GM18508 (cell line): ENCODE results near the gene HPS5.
A peak's percentile ranks its signal among the peaks of the same experiment; 100 is the strongest.
"Not testable (repeated sequence)": the region's sequence is repeated elsewhere in the genome, so short reads cannot be mapped to it uniquely, and the experiment has no call there.

Source experiments
- ATAC-seq: cut with Tn5 transposase; IDR thresholded peaks from one replicate; pipeline ENCODE4 v1.9.1; 2021; ENCODE audit warnings: moderate number of reproducible peaks; ENCODE audit not compliant: insufficient read depth, unreplicated experiment

HPS5 gene, protein sequence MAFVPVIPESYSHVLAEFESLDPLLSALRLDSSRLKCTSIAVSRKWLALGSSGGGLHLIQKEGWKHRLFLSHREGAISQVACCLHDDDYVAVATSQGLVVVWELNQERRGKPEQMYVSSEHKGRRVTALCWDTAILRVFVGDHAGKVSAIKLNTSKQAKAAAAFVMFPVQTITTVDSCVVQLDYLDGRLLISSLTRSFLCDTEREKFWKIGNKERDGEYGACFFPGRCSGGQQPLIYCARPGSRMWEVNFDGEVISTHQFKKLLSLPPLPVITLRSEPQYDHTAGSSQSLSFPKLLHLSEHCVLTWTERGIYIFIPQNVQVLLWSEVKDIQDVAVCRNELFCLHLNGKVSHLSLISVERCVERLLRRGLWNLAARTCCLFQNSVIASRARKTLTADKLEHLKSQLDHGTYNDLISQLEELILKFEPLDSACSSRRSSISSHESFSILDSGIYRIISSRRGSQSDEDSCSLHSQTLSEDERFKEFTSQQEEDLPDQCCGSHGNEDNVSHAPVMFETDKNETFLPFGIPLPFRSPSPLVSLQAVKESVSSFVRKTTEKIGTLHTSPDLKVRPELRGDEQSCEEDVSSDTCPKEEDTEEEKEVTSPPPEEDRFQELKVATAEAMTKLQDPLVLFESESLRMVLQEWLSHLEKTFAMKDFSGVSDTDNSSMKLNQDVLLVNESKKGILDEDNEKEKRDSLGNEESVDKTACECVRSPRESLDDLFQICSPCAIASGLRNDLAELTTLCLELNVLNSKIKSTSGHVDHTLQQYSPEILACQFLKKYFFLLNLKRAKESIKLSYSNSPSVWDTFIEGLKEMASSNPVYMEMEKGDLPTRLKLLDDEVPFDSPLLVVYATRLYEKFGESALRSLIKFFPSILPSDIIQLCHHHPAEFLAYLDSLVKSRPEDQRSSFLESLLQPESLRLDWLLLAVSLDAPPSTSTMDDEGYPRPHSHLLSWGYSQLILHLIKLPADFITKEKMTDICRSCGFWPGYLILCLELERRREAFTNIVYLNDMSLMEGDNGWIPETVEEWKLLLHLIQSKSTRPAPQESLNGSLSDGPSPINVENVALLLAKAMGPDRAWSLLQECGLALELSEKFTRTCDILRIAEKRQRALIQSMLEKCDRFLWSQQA

DNA sequence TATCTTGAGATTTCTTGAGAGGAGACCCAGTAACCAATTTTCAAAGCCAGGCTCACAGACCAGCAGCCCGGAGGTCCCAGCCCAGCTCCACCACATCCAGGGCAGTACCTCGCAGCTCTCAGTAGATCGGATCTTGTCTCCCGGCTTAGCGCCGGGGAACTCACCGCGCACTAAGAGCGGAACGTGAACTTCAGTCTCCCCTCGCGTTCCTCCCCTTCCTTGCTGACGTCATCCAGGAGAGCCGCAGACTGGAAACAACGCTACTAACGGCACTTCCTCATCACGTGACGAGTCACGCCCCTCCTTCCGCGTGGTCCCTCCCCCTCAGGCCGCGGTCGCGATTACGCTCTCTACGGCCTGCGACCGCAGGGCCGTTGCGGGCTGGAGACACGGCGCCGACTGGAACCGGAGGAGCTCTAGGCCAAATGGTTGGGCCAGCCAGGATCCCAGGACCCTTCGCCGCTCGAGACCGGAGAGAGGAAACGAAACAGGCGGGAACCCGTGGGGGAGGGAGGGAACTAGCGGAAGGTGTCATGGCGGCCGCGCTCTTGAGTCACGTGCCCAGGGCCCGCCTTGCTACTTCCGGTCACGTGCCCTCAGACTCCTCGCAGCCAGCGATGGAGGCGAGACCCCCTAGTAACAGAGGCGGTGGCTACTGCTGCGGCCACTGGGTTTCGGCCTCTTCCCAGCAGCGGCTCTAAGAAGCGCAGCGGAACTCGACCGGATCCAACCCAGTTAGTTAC, at the start of gene HPS5, which contains the start of gene GTF2H1:
Gene HPS5, minus strand, starts transcription at position 172 of the 743 bp plus-strand sequence. CDS start 4,282 bp downstream, outside the sequence.
Gene GTF2H1, plus strand, starts transcription at position 599 of the 743 bp plus-strand sequence. CDS start 10,508 bp downstream, outside the sequence.
- ATAC-seq: peak; percentile 68

DNA sequence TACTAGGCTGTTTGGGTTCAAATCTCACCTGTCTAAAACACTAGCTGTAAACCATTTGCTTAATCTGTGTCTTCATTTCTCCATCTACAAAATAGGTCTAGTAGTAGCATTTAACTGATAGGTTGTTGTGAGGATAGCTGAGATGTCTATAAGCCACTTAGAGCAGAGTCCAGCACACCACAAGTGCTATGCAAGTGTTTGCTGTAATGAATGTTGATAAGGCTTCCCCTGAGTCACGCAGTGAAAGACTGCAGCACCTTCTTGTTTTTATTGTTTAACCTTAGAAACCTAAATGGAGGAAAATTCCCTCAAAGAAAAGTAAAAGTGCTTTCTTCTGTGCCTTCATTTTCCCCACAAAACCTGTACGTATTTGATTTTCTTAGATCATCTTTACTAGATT, 49.3 kb upstream of the HPS5 start:
- ATAC-seq: no peak

DNA sequence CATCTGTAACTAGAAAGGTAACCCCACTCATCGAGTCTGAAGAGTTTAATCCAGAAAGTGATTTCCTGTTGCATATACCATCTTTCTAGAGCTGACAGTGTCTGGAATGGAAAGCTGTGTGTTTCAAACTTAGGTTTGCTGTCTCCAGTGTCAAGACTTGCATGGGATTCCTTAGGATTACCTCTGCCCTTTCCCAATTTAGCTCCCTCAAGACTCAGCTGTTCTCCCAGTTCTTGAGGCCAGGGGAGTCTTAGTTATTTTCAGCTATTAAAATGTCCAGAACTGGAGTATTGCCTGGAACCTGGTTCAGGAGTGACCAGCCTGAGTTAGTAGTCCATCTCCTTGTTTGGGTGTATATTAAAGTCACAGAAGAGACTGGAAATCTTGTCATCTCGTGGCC, 47.5 kb upstream of the HPS5 start:
- no peak for ATAC-seq

DNA sequence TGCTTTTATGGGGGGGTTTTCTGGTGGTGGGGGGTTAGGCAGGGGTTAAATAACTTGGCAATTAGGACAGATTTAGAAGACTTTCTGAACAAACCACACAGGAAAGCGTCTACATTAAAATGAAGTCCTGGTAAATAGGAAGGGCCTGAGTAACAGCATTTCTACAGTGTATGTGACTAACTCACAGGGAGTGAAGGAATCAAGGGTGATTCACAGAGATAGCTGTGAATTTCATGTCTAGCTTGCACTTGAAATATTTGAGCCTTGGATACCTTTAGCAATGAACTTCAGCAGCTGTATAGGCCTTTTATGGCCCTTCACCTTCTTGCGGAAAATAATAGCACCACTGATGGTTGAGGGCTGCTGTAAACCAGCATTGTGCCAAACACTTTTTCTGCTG, 46.3 kb upstream of the HPS5 start:
- ATAC-seq: no peak

DNA sequence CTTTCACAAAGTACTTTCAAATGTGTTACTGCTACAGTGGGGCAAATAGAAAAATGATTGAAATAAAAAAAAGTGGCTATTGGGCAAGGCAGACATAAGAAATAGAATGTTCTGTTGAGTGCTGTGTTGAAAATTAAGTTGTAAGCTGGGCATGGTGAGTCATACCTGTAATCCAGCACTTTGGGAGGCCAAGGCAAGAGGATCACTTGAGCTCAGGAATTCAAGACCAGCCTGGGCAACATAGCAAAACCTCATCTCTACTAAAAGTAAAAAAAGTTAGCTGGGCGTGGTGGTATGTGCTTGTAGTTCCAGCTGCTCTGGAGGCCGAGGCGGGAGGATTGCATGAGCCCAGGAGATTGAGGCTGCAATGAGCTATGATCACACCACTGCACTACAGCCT, 45.5 kb upstream of the HPS5 start:
- ATAC-seq: no peak

DNA sequence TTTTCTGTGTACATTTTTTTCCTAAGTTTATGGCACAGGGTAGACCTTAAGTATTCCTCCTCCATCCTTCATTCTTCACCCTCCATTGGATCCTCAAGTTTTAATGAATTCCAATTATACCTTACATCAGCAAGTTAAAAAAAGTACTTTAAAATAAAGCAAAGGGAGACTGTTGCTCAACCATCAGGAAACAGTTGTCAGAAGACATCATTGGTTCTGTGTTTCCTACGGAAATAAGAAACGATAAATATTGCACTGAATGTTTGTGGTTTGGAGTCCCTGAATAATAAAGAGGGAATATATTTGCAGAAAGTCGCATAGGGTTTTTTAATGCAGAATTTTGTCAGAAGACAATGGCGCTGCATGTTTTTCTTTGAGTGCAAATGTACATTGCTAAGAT, 44.3 kb upstream of the HPS5 start:
- ATAC-seq: no peak

DNA sequence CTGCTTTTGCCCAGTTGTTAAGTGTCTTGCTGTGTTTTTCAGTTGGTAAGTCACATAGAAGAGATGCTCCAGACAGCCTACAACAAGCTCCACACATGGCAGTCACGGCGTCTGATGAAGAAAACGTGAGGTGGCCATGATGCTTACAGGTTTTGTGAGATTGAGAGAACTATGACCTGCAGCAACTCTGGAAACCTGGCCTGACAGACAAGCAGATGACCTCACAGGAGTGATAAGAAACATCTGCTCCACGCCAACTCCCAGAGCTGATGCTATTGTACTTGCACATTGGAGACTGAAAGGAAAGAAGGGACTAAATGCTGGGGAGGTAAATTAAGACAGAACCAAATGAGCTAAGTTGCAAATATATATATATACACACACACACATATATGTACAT, 43.8 kb upstream of the HPS5 start:
- no peak for ATAC-seq

DNA sequence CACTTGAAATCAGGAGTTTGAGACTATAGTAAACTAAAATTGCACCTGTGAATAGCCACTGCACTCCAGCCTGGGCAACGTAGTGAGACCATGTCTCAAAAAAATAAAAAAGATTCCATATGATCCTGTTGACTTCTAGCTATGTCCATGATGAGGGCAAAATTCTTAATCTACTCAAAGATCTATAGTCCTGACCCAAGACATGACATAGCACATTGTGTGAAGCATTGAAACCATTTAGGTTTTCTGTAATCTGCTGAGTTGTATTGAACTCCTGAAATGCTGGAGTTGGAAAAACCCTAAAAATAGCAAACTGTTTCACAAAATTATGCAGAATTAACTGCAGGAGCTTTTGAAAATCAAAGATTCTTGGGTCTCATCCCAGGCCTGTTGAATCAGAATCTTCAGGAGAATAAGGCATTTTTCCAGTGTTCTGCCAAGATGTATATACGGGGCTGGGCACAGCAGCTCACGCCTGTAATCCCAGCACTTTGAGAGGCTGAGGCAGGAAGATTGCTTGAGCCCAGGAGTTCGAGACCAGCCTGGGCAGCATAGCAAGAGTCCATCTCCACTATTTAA, 42.6 kb upstream of the HPS5 start:
- ATAC-seq: no peak

DNA sequence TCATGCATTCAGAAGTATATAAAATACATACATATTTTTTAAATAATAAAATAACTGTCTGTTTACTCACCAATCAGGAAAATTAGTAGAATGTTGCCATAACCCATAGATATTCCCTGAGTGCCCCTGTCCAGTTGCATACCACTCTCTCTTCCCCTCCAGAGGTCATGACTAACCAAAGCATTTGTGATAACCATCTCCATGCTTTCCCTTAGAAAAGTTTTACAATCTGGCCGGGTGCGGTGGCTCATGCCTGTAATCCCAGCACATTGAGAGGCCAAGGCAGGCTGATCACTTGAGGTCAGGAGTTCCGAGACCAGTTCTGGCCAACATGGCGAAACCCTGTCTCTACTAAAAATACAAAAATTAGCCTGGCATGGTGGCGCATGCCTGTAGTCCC, 39.2 kb upstream of the HPS5 start:
- ATAC-seq: no peak

DNA sequence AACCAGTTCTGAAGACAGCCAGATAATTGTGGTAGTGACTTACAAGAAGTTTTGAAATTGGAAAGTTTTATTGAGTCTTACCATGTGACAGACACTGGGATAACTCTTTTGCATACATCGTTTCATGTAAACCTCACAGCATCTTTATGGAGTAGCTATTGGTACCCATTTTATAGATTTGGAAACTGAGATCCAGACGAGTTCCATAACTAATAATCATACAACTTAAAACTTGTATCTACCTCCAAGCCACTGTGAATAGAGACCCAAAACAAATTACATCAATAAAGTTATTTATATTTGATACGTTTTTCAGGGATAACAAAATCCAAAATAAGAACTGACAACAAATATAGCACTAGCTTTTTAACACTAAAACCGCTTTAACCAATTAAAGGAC, 36.7 kb upstream of the HPS5 start:
- ATAC-seq: no peak

DNA sequence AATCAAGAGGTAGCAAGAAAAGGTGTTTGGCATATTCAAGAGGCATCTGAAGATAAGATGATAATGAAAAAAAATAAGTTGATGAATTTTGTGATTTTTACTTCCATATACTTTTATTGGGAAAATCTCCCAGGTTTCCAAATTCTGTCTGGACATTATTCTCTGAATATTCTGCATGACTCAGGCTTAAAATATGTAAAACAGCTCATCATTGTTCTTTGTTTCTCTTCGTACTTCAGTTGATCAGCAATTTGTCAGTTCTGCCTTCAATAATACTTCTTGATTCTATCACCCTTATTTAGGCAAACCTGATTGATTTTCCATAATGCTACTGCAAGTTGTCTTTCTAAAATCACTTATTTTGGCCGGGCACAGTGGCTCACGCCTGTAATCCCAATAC, 30.6 kb upstream of the HPS5 start:
- no peak for ATAC-seq

DNA sequence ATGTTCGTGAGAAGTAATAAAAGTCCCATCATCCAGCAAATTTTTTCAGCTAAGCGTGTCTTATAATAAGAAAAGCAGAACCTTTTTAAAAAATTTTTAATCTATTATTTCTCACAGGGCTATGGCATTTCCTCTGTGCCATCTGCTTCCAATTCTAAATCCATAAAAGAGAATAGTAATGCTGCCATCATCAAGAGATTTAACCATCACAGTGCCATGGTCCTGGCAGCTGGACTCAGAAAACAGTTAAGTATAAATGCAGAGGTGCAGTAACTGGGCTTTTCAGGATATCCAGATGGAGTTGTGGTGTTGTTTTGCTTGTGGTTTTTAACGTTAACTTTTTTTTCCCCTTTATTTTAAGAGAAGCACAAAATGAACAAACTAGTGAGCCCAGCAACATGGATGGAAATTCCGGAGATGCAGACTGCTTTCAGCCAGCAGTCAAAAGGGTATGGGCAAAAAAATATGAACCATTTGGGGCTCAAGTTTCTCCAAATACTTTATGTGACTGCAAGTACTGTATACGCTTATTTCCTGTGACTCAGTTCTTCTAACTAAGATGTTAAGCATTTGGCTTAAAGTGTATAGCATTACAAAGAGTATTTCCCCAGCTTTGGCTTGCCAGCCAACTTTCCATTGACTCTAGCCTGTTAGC, 25.7 kb upstream of the HPS5 start:
- ATAC-seq: no peak

DNA sequence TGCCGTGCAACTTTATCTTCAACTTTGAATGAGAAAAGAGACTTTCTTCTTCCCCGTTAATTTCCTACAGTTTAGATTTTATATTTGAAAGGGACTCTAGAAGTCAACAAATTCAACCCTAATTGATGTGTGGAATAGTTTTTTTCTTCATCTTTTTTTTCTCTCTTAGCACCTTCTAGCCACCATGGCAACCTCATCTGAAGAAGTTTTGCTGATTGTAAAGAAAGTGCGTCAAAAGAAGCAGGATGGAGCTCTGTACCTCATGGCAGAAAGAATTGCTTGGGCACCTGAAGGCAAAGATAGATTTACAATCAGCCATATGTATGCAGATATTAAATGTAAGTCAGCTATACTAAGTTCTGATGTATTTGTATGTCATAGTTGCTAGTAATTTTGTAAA, 11.0 kb upstream of the HPS5 start:
- no peak for ATAC-seq

DNA sequence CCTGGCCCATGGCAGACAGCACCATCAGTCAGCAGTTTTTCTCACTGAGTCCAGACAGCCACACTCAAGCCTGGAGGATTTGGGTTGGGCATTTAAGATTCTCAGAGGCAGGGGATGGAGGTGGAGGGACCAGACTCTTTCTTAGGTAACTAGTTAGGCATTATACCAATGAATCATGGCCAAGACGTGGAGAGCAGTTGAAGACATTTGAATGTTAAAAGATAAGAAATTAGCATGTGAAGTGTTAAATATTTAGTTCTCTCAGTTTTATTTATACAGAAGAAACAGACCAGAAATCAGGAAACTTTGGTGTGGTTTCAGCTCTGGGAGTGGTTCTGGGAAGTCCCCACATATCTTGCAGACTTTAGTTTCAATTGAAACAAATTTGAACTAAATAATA, 10.4 kb upstream of the HPS5 start:
- no peak for ATAC-seq

DNA sequence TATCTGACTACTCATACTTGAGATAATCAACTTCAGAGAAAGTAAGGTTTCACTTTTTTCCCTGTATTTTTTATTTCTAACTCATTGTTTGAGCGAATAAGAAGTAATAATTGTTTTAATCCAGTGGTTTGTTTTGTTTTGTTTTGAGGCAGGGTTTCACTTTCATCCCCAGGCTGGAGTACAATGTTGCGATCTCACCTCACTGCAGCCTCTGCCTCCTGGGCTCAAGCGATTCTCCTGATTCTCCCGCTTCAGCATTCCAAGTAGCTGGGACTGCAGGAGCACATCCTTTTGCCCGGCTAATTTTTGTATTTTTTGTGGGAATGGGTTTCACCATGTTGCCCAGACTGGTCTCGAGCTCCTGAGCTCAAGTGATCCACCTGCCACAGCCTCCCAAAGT, 9.0 kb upstream of the HPS5 start:
- ATAC-seq: no peak

DNA sequence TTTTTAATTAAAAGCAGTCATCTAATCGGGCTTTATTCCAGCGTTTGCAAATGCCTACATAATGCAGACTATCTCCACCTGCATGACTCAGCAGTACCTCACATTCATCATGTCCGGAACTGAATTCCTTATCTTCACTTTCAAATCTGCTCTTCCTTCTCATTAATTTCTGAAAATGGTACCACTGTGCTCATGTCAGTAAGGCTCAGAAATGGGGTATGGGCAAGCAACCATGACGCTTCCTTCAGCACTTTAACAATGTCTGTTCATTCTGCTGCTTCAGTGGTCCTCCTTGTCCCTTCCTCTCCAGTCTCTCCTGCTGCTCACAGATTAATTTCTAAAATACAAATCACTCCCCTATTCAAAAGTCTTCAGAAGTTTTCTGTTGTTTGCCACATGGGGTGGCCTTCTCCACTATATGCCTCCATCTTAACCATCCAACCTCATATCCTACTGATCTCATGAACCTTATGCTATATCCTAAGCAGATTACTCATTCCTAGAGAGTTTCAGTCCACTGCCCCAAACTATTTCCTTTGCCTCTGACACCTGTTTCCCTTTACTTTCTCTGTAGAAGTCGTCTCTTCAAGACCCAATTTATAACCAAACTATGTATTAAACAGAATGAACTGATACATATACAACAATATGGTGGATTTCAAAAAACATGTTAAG, 7.4 kb upstream of the HPS5 start:
- ATAC-seq: peak; percentile 56

DNA sequence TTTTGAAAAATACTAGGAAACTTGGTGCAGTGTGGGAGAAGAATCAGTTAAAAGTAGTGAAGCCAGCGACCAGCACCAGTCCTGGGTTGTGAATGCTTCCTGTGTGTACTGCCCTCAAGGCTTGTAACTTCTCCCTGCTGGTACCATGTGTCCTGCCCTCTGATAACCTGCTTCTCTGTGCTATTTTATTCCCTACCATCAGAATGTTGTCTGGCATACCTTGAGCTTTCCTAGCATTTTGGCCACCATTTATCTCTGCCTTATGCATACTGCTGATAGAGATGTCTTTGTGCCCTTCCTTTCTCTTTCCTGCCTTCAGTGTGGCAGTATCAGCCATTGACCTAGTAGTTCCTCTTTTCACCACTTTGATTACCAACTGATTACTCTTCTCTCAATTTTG, 2.4 kb upstream of the HPS5 start:
- no peak for ATAC-seq

DNA sequence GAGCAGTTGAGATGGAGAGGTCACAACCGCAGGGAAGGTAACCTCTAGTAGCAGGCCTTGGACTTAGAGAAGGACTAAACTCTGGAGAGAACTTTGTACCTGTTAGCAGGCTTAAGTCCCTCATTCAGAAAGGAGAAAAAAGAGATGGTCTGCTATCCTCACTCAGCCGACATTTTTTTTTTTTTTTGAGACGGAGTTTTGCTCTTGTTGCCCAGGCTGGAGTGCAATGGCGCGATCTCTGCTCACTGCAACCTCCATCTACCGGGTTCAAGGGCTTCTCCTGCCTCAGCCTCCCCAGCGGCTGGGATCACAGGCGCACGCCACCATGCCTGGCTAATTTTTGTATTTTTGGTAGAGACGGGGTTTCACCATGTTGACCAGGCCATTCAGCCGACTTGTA, 1.9 kb upstream of the HPS5 start:
- ATAC-seq: not testable (repeated sequence)
